GM21360 (cell line): ENCODE measurements around the gene TLL2.

Experiments used
- ATAC-seq: cut with Tn5 transposase; IDR thresholded peaks from one replicate; pipeline ENCODE4 v1.9.1; 2021; ENCODE audit warnings: mild to moderate bottlenecking, moderate library complexity; ENCODE audit not compliant: unreplicated experiment

TLL2 gene

GRCh38 chr10:96468845-96469244, 44.9 kb downstream of the TLL2 start:
- ATAC-seq = no peak

GRCh38 chr10:96465599-96465998, 48.1 kb downstream of the TLL2 start:
- no peak for ATAC-seq

GRCh38 chr10:96463562-96463961, 50.2 kb downstream of the TLL2 start:
- ATAC-seq = no peak

- no peak for ATAC-seq
These were observed 51.0 kb downstream of the TLL2 start for GRCh38 chr10:96462606-96463151.

- no peak for ATAC-seq
These were observed 53.4 kb downstream of the TLL2 start for GRCh38 chr10:96460316-96460715.

GRCh38 chr10:96457341-96457740, 56.4 kb downstream of the TLL2 start:
- ATAC-seq = no peak

GRCh38 chr10:96456296-96456840, 57.4 kb downstream of the TLL2 start:
- no peak for ATAC-seq

GRCh38 chr10:96453856-96454583, 59.7 kb downstream of the TLL2 start:
- no peak for ATAC-seq

- ATAC-seq = no peak
These were observed 61.1 kb downstream of the TLL2 start for GRCh38 chr10:96452494-96453153.

- no peak for ATAC-seq
These were observed 63.1 kb downstream of the TLL2 start for GRCh38 chr10:96450529-96451207.

- no peak for ATAC-seq
These were observed 65.2 kb downstream of the TLL2 start for GRCh38 chr10:96448558-96448957.

GRCh38 chr10:96448021-96448457, 65.7 kb downstream of the TLL2 start:
- ATAC-seq = peak; percentile 78

GRCh38 chr10:96446966-96447596, 66.6 kb downstream of the TLL2 start:
- ATAC-seq = no peak

GRCh38 chr10:96441987-96442643, 71.6 kb downstream of the TLL2 start:
- no peak for ATAC-seq

GRCh38 chr10:96441322-96441885, 72.3 kb downstream of the TLL2 start:
- ATAC-seq = no peak

GRCh38 chr10:96440361-96441292, 73.1 kb downstream of the TLL2 start:
- ATAC-seq = no peak

GRCh38 chr10:96439725-96440124, 74.0 kb downstream of the TLL2 start:
- no peak for ATAC-seq

GRCh38 chr10:96436035-96436434, 77.7 kb downstream of the TLL2 start:
- no peak for ATAC-seq
